Liver (tissue), 9 donors: ENCODE measurements around the gene NAA38. TPM values are rescaled to one million over a fixed set of nuclear protein-coding genes. Genes with fewer than 3 reads are reported as not detected.

Source experiments
- DNase-seq: peaks from one replicate; pipeline ENCODE4 v3.0.0-alpha.2; 2017; ENCODE audit warnings: low spot score
- H3K27ac ChIP-seq, 2 donors: one replicate each; pipeline ENCODE4 v1.7.0; 2013; ENCODE audit warnings: inconsistent platforms in 2 of 2, low read length in 2 of 2, control low read depth in 1 of 2, low read depth in 1 of 2, mild to moderate bottlenecking in 1 of 2
- H3K27me3 ChIP-seq, 4 donors: one replicate each; pipeline versions ENCODE4 v1.6.1 to v1.7.0; 2013; ENCODE audit warnings: low read length in 3 of 4, inconsistent platforms in 1 of 4, mild to moderate bottlenecking in 1 of 4, moderate library complexity in 1 of 4; ENCODE audit not compliant: control insufficient read depth in 4 of 4, insufficient read depth in 4 of 4
- H3K36me3 ChIP-seq, 4 donors: one replicate each; pipeline versions ENCODE4 v1.6.1 to v1.7.0; 2013; ENCODE audit warnings: low read length in 3 of 4, mild to moderate bottlenecking in 3 of 4, low read depth in 1 of 4, moderate library complexity in 1 of 4; ENCODE audit not compliant: control insufficient read depth in 4 of 4, insufficient read depth in 3 of 4
- H3K4me1 ChIP-seq, 4 donors: one replicate each; pipeline versions ENCODE4 v1.6.1 to v1.7.0; 2013; ENCODE audit warnings: low read length in 3 of 4, mild to moderate bottlenecking in 3 of 4, moderate library complexity in 1 of 4; ENCODE audit not compliant: control insufficient read depth in 4 of 4, insufficient read depth in 4 of 4
- H3K4me3 ChIP-seq, 3 donors: one replicate each; pipeline versions ENCODE4 v1.6.1 to v1.7.0; 2013; ENCODE audit warnings: low read length in 3 of 3, control low read depth in 1 of 3, low read depth in 1 of 3, mild to moderate bottlenecking in 1 of 3
- H3K9ac ChIP-seq, 2 donors: one replicate each; pipeline ENCODE4 v1.7.0; 2013; ENCODE audit warnings: low read length in 2 of 2, mild to moderate bottlenecking in 2 of 2, moderate library complexity in 2 of 2, control low read depth in 1 of 2, low read depth in 1 of 2
- H3K9me3 ChIP-seq, 4 donors: one replicate each; pipeline versions ENCODE4 v1.6.1 to v1.7.0; 2013; ENCODE audit warnings: low read length in 3 of 4; ENCODE audit not compliant: control insufficient read depth in 4 of 4
- FOXA1 ChIP-seq: IDR thresholded peaks from 2 replicates; pipeline ENCODE4 v1.6.1; 2016; ENCODE audit warnings: antibody characterized with exemption
- FOXA2 ChIP-seq: IDR thresholded peaks from 2 replicates; pipeline ENCODE4 v1.6.1; 2016; ENCODE audit warnings: antibody characterized with exemption
- GABPA ChIP-seq, 2 donors: IDR thresholded peaks in 1 of 2; conservative IDR thresholded peaks in 1 of 2; 2 replicates each; pipeline ENCODE4 v1.6.1; 2016; ENCODE audit warnings: antibody characterized with exemption in 2 of 2, mild to moderate bottlenecking in 1 of 2, moderate library complexity in 1 of 2
- HNF4G ChIP-seq: IDR thresholded peaks from 2 replicates; pipeline ENCODE4 v1.6.1; 2016; ENCODE audit warnings: antibody characterized with exemption
- JUND ChIP-seq, 2 donors: IDR thresholded peaks; 2 replicates each; pipeline ENCODE4 v1.6.1; 2016; ENCODE audit warnings: antibody characterized with exemption in 2 of 2
- MAX ChIP-seq: IDR thresholded peaks from 2 replicates; pipeline ENCODE4 v1.6.1; 2016; ENCODE audit warnings: antibody characterized with exemption
- SP1 ChIP-seq: IDR thresholded peaks from 2 replicates; pipeline ENCODE4 v1.6.1; 2018; ENCODE audit warnings: antibody characterized with exemption, mild to moderate bottlenecking
- TAF1 ChIP-seq: conservative IDR thresholded peaks from 2 replicates; pipeline ENCODE4 v1.6.1; 2016; ENCODE audit warnings: antibody characterized with exemption, mild to moderate bottlenecking
- YY1 ChIP-seq: IDR thresholded peaks from 2 replicates; pipeline ENCODE4 v1.6.1; 2016; ENCODE audit warnings: antibody characterized with exemption, mild to moderate bottlenecking
- WGBS: extraction: QIAGEN DNeasy Blood & Tissue Kit; methylation state at CpG from one replicate; pipeline ENCODE4 v1.1.7; 2013; 5-methylcytosine and 5-hydroxymethylcytosine counted together
- polyA plus RNA-seq, 2 donors: library from polyadenylated mRNA; stranded (reverse) in 1 of 2; unstranded in 1 of 2; fragments of 200-250 nt in 1 of 2; fragments of >200 nt in 1 of 2; fragmentation: Nextera tagmentation in 1 of 2; extraction: Ambion mirVana in 1 of 2; gene quantifications; one replicate each; pipeline versions ENCODE4 v1.2.1 to v1.2.3, GENCODE V29; 2013 to 2015
- total RNA-seq, 2 donors: library from RNA; depleted of rRNA; stranded (reverse); fragments of >200 nt; gene quantifications; one replicate each; pipeline ENCODE4 v1.2.3, GENCODE V29; 2014
- TF ChIP-seq, protein P1 (sequence below): IDR thresholded peaks from 2 replicates; pipeline ENCODE4 v1.6.1; 2016; ENCODE audit warnings: antibody characterized with exemption
- TF ChIP-seq, protein P2 (sequence below): IDR thresholded peaks from 2 replicates; pipeline ENCODE4 v1.6.1; 2016; ENCODE audit warnings: antibody characterized with exemption, mild to moderate bottlenecking
- donor health status: healthy.
- donor health status: healthy.
- donor health status: healthy.
- donor health status: healthy.
- donor health status: healthy.

The NAA38 gene
- total and polyA plus RNA-seq, 4 donors, result 24.3 to 118 (median 56.8) TPM

DNA sequence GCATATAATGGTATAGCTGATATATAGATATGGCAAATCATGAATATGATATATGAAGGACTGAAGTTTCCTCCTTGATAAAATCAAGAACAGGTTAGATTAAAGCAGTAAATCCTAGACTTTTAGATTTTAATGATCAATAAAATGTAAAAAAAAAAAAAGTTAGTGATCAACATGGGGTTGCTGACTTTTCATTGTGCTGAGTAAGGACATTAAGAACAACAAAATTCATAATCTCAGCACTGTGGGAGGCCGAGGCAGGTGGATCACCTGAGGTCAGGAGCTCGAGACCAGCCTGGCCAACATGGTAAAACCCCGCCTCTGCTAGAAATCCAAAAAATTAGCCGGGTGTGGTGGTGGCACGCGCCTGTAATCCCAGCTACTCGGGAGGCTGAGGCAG is 20.9 kb upstream of the NAA38 start:
- Histone ChIP-seq H3K36me3 (no peaks in the 10 kb centered on the region), H3K9me3 (no peaks in the 10 kb centered on the region), H3K27ac (no peak overlapping the region), H3K9ac (no peak overlapping the region), H3K4me3 (no peak overlapping the region), H3K4me1 (no peaks in the 10 kb centered on the region), H3K27me3 (no peaks in the 10 kb centered on the region)
- TF ChIP-seq JUND (IDR thresholded peaks at IDR 0.05) (no peak), FOXA2 (no peak), TAF1 (no peak), MAX (no peak), GABPA (IDR thresholded peaks at IDR 0.05 in 1 of 2, conservative IDR thresholded peaks at IDR 0.05 in 1 of 2) (no peak), SP1 (no peak), FOXA1 (no peak), HNF4G (no peak)
- TF ChIP-seq, protein P1, sequence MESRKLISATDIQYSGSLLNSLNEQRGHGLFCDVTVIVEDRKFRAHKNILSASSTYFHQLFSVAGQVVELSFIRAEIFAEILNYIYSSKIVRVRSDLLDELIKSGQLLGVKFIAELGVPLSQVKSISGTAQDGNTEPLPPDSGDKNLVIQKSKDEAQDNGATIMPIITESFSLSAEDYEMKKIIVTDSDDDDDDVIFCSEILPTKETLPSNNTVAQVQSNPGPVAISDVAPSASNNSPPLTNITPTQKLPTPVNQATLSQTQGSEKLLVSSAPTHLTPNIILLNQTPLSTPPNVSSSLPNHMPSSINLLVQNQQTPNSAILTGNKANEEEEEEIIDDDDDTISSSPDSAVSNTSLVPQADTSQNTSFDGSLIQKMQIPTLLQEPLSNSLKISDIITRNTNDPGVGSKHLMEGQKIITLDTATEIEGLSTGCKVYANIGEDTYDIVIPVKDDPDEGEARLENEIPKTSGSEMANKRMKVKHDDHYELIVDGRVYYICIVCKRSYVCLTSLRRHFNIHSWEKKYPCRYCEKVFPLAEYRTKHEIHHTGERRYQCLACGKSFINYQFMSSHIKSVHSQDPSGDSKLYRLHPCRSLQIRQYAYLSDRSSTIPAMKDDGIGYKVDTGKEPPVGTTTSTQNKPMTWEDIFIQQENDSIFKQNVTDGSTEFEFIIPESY, result no peak
- TF ChIP-seq, protein P2, sequence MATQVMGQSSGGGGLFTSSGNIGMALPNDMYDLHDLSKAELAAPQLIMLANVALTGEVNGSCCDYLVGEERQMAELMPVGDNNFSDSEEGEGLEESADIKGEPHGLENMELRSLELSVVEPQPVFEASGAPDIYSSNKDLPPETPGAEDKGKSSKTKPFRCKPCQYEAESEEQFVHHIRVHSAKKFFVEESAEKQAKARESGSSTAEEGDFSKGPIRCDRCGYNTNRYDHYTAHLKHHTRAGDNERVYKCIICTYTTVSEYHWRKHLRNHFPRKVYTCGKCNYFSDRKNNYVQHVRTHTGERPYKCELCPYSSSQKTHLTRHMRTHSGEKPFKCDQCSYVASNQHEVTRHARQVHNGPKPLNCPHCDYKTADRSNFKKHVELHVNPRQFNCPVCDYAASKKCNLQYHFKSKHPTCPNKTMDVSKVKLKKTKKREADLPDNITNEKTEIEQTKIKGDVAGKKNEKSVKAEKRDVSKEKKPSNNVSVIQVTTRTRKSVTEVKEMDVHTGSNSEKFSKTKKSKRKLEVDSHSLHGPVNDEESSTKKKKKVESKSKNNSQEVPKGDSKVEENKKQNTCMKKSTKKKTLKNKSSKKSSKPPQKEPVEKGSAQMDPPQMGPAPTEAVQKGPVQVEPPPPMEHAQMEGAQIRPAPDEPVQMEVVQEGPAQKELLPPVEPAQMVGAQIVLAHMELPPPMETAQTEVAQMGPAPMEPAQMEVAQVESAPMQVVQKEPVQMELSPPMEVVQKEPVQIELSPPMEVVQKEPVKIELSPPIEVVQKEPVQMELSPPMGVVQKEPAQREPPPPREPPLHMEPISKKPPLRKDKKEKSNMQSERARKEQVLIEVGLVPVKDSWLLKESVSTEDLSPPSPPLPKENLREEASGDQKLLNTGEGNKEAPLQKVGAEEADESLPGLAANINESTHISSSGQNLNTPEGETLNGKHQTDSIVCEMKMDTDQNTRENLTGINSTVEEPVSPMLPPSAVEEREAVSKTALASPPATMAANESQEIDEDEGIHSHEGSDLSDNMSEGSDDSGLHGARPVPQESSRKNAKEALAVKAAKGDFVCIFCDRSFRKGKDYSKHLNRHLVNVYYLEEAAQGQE, result no peak
- 96% methylated on average over 7 of the region's 7 CpGs for WGBS
- no peak for DNase-seq

- no peaks in the 10 kb centered on the region for H3K27me3 ChIP-seq
- TF ChIP-seq YY1 (no peak), TAF1 (no peak), GABPA (IDR thresholded peaks at IDR 0.05 in 1 of 2, conservative IDR thresholded peaks at IDR 0.05 in 1 of 2) (no peak)
- TF ChIP-seq, protein P2, result no peak
- H3K9ac ChIP-seq, result no peak overlapping the region
- H3K4me1 ChIP-seq, result no peaks in the 10 kb centered on the region
- WGBS, result 90% methylated on average over 2 of the region's 2 CpGs
- no peak for DNase-seq
- H3K27ac ChIP-seq, result no peak overlapping the region
- no peaks in the 10 kb centered on the region for H3K9me3 ChIP-seq
- H3K4me3 ChIP-seq, result no peak overlapping the region
- no peaks in the 10 kb centered on the region for H3K36me3 ChIP-seq
These were observed 18.5 kb upstream of the NAA38 start for GRCh38 chr17:7875804-7876370.
